Measurements from ENCODE around the gene CCDC141. TPM values are rescaled to one million over a fixed set of nuclear protein-coding genes. Genes with fewer than 3 reads are reported as not detected.

Gene CCDC141
- total RNA-seq, 4 donors from 2014 or later, result 5.5 to 18.9 (median 12.5) TPM

DNA sequence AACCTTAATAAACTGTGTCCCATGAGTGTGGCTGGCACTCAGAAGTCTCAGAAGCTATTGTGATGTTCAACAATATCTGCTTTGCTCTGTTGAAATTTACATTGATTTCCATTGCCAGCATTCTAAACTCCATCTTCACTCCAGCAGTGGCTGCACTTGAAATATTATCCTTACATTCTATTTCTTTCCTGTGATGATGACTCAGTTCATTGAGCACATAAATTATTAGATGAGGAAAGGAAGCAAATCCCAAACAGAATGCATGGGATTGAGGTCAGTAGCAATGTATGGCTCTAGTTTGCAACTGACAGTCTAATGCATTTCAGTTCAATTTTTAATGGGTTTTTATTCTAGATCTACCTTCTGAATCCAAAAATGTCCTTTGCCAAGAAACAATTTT is 150.3 kb downstream of the CCDC141 start:
- DNase-seq (ENCODE audit: low spot score) (no peak), ATAC-seq (ENCODE audit: low FRiP score) (no peak)
- TF ChIP-seq, protein P1, sequence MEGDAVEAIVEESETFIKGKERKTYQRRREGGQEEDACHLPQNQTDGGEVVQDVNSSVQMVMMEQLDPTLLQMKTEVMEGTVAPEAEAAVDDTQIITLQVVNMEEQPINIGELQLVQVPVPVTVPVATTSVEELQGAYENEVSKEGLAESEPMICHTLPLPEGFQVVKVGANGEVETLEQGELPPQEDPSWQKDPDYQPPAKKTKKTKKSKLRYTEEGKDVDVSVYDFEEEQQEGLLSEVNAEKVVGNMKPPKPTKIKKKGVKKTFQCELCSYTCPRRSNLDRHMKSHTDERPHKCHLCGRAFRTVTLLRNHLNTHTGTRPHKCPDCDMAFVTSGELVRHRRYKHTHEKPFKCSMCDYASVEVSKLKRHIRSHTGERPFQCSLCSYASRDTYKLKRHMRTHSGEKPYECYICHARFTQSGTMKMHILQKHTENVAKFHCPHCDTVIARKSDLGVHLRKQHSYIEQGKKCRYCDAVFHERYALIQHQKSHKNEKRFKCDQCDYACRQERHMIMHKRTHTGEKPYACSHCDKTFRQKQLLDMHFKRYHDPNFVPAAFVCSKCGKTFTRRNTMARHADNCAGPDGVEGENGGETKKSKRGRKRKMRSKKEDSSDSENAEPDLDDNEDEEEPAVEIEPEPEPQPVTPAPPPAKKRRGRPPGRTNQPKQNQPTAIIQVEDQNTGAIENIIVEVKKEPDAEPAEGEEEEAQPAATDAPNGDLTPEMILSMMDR (IDR thresholded peaks at IDR 0.05), result no peak

DNA sequence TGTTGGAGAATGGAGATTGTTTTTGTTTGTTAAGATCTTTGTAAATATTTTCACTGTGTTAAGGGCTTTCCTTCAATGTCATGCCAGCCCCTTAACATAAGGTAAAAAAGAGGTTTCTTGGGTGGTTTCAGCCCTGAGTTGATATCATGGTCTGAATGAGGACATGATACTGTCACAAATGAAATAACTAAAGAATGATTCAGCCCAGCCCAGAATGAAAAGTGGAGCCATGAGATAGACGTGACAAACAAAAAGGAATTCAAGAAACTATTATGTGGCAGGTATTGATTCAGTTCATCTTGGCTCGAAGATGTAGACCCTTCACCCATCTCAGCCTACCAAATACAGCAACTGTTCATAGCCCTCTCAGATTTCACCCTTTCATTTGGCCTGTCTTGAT is 154.1 kb downstream of the CCDC141 start:
- no peak for DNase-seq (ENCODE audit: low spot score)

DNA sequence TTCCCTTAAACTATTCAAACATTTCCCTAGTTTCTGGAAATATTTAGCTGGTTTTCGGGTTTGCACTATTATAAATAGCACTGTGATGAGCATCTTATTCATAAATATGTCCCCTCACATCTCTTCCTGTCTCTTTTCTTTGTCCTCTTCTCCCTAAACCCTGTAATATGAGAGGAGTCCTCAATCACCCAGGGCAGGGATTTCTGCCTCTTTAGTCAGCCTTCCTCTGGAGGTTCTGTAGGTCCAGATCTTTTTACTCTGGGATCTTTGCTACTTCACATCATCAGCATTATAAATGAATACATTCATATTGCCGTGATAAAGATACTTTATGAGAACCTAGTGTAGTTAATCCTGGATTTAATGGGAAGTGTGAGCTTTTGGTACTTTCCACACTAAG is 154.8 kb downstream of the CCDC141 start:
- no peak for ATAC-seq (ENCODE audit: low FRiP score)
- TF ChIP-seq, protein P1 (IDR thresholded peaks at IDR 0.05), result no peak
- no peak for DNase-seq (ENCODE audit: low spot score)

More for the DNA sequence above, 154.1 kb downstream of the CCDC141 start:
- TF ChIP-seq, protein P1 (IDR thresholded peaks at IDR 0.05), result no peak
- no peak for ATAC-seq (ENCODE audit: low FRiP score)

DNA sequence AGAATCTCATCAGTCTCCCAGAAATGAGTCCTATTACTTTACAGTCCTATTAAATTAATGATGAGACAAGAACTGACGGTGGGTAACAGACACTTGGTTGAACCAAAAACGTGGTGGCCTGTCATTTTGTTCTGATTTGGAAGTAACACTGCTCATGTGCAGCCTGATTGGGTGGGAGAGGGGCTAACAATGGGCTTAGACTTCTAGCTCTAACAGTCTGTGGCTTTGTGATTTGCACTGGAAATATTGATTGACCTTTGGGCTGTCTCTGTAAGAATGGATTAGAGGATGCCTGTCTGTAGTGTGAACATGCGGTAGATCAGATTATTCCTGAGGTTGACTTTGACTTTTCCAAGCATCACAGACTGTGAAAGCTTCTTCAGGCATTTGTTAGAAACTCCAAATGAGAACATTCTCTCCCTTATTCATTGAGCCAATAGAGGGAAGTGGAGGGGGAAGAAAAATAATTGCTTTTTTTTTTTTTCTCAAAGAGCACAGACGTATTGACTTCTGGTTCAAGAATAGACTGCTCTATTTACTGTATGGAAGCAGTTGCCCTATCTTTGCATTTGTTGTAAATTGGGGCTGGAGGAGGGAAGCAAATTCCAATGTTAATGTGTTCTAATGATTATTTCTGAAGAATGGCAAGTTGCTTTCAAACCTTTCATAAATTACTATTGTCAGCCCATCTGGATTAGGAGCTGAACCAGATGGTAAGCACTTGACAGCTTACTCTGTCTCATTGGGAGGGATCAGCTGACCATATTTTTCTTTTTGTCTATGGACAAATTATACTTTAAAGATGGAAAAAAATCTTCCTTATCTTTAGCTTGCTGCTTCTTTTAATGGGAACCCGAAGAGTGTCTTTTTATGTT is 156.9 kb downstream of the CCDC141 start:
- ATAC-seq (ENCODE audit: low FRiP score) (no peak), DNase-seq (ENCODE audit: low spot score) (no peak)
- TF ChIP-seq, protein P1 (IDR thresholded peaks at IDR 0.05), result no peak

DNA sequence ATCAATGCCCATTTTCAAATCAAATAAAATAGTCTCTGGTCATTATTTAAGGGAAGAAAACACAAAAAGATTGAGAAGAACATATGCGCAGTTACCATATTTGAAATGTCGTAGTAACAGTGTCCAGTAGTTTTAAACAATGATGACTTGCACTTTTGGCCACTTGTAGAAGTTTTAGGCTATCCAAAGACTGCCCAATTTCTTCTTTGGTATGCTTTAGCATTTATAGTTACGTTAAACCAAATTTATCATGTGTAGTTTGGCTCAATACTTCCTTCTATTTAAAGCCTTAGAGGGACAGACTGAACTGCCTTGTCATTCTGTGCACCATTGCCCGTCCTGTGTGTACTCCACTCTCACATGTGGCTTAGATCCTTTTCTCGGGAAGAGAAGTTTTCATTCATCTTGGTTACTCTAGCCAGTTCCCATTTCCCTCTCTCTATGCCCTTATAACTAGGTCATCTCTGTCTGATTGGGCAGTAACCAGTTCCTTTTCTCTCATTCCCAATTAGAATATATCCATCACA is 157.9 kb downstream of the CCDC141 start:
- TF ChIP-seq, protein P1 (IDR thresholded peaks at IDR 0.05), result no peak
- no peak for DNase-seq (ENCODE audit: low spot score)
- ATAC-seq (ENCODE audit: low FRiP score), result no peak

DNA sequence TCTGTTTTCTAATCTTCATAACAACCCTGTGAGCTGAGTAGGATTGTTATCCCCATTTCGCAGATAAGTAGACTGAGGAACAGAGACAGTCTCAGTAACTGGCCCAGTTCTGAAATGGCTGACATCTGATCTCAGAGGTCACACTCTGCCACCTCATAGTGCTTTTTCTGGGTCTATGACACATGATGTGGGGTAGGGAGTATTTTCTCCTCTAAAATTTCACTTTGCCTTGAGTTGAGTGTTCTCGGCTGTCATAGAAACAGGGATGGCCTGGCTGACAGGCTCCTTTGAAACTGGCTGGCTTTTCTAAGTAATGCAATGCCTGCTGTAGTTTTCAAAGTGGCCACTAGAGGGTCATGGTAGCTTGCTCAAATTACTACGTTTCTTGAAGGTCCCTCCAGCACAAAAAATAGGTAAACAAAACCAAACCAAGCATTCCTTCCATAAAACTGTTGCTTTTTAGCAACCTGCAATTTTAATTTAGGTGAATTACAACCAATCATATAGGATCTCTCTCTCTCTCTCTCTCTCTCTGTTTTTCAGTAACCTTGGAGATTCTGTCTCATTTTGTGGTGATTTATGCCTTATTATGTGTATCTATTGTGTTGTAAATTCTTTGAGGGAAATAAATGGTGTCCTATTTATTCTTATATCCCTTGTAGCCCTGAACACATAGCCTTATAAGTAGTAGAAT is 158.5 kb downstream of the CCDC141 start:
- DNase-seq (ENCODE audit: low spot score) (peak; percentile 54), ATAC-seq (ENCODE audit: low FRiP score) (peak; percentile 63)
- TF ChIP-seq, protein P1 (IDR thresholded peaks at IDR 0.05), result peak in 2 of 3 donors; percentile 69 to 71
